Large intestine (tissue), 3 donors: ENCODE measurements around the gene POLR2J2. TPM values are rescaled to one million over a fixed set of nuclear protein-coding genes. Genes with fewer than 3 reads are reported as not detected.
"Not testable (repeated sequence)": the region's sequence is repeated elsewhere in the genome, so short reads cannot be mapped to it uniquely, and the experiment has no call there.

Experiments
- DNase-seq, 2 donors: peaks; one replicate each; pipeline versions ENCODE4 v3.0.0 to v3.0.0-alpha.2; 2013
- H3K27ac ChIP-seq: one replicate; pipeline ENCODE4 v1.5.1; 2013; ENCODE audit warnings: low read length
- H3K27me3 ChIP-seq: 2 replicates; pipeline ENCODE4 v1.6.1; 2013; ENCODE audit warnings: low read length; ENCODE audit not compliant: control insufficient read depth, insufficient read depth
- H3K36me3 ChIP-seq: 2 replicates; pipeline ENCODE4 v1.6.1; 2013; ENCODE audit warnings: low read length; ENCODE audit not compliant: control insufficient read depth, insufficient read depth
- H3K4me1 ChIP-seq: one replicate; pipeline ENCODE4 v1.6.1; 2013; ENCODE audit warnings: low read length; ENCODE audit not compliant: control insufficient read depth, insufficient read depth
- H3K4me3 ChIP-seq: one replicate; pipeline ENCODE4 v1.5.1; 2013; ENCODE audit warnings: low read length
- H3K9me3 ChIP-seq: one replicate; pipeline ENCODE4 v1.6.1; 2013; ENCODE audit warnings: mild to moderate bottlenecking, low read depth, low read length, moderate library complexity; ENCODE audit not compliant: control insufficient read depth
- WGBS: methylation state at CpG from one replicate; pipeline ENCODE4 v1.1.5; 2013; ENCODE audit warnings: low lambda C conversion rate; ENCODE audit not compliant: insufficient coverage; 5-methylcytosine and 5-hydroxymethylcytosine counted together
- polyA plus RNA-seq: library from polyadenylated mRNA; unstranded; fragments of 120-200 nt; gene quantifications from one replicate; pipeline ENCODE4 v1.2.1, GENCODE V29; 2013

The POLR2J2 gene
- polyA plus RNA-seq, 1 donor = 4.4 TPM

DNA sequence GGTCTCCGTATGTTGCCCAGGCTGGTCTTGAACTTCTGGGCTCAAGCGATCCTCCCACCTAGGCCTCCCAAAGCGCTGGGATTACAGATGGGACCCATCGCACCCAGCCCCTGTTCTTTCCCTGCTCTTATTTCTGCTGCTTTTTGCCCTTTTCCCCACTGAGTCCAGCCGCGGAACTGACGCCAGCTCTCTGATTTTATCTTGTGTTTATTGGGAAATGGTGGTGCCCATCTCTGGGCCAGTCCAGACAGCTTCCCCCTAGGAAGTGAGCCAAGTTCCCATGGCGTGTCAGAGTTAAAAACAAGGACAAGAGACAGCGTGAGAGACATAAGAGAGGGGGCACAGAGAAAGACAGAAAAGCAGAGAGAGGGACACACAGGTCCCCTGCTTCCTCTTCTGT, 40.8 kb downstream of the POLR2J2 start:
- DNase-seq, H3K4me3 ChIP-seq, H3K4me1 ChIP-seq, H3K27ac ChIP-seq, H3K9me3 ChIP-seq, H3K36me3 ChIP-seq, H3K27me3 ChIP-seq: not testable (repeated sequence)
- WGBS = no CpG with 5 or more reads among the region's 9 CpGs

DNA sequence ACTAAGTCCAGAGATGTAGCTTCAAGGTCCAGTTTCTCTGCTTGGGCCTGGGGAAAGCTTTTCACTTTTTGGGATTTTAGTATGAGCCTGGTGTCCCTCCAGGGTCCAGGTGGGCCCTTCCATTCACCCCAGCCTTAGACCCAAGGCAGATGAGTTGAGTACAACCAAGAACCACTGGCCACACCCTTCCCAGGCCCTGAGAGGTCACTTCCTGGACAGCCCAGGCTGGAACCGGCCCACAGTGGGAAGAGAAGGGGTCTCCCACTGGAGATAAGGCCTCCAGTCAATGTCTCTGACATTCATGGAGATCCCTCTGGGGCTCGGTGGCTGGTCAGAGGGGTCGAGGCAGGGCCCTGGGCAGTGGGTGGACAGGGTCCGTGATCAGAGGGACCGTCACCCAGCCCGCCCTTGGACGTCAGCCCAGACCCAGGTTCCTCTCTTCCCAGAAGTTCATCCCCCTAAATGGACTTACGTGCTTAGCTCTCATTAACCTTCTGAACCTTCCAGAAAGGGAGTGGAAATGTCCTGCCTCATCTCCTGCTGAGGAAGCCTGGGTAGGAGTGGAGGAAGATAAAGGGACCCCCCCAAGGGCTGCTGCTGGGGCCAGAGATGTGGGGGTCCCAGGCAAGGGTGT, 44.1 kb downstream of the POLR2J2 start:
- no CpG with 5 or more reads among the region's 8 CpGs for WGBS
- H3K4me1 ChIP-seq, DNase-seq: not testable (repeated sequence)

DNA sequence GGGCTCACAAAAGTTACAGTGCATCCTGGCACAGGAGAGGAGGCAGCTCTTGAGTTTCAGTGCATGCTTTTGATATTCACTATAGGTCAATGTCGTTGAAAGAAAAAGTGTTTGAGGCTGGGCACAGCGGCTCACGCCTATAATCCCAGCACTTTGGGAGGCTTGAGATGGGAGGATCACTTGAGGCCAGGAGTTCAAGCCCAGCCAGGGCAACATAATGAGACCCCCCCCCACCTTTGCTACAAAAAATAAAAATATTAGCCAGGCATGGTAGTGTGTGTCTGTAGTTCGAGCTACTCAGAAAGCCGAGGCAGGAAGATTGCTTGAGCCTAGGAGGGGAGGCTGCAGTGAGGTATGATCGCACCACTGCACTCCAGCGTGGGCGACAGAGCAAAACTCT, 53.3 kb downstream of the POLR2J2 start:
- not testable (repeated sequence) for H3K4me3 ChIP-seq, H3K27ac ChIP-seq, H3K9me3 ChIP-seq, H3K36me3 ChIP-seq, DNase-seq, H3K4me1 ChIP-seq, H3K27me3 ChIP-seq
- no CpG with 5 or more reads among the region's 8 CpGs for WGBS

More for the DNA sequence above, 44.1 kb downstream of the POLR2J2 start:
- not testable (repeated sequence) for H3K27ac ChIP-seq, H3K27me3 ChIP-seq, H3K36me3 ChIP-seq, H3K9me3 ChIP-seq, H3K4me3 ChIP-seq

DNA sequence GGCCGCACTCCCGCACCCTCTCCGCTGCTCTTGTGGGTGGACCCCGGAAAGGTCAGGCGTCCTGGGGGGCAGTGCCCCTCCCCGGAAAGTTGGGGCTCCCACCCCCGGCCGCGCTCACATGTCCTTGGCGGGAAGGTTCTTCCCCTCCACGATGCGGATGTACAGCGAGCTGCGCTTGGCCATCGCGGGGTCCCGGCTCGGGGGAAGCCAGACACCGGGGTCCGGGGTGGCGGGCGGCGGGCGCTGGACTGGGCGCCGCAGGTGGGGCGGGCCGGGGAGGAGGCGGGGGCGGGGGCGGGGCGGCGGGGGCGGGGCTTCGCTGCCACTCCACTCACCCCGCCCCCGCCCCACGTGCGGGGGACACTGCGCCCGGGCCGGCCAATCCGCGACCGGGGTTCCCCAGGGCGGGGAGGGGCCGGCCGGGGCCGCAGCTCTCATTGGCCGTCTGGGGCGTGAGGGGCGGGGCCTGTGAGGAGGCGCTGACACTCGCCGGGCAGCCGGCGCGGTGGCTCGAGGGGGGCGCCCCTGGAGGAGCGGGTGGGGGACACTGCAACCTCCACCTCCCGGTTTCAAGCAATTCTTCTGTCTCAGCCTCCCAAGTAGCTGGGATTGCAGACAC, 54.8 kb downstream of the POLR2J2 start, which contains the start of gene RASA4:
RASA4 (minus strand) TSS at position 250 of the 619 bp plus-strand sequence; CDS start at position 183, 67 bp downstream.
- H3K36me3 ChIP-seq = not testable (repeated sequence)
- peak within 1 kb of the TSS; percentile 32 for H3K4me3 ChIP-seq

More for the DNA sequence above, 54.8 kb downstream of the POLR2J2 start, which contains the start of gene RASA4:
- not testable (repeated sequence) for H3K27ac ChIP-seq, H3K4me1 ChIP-seq, H3K27me3 ChIP-seq, H3K9me3 ChIP-seq
- no CpG with 5 or more reads among the region's 62 CpGs for WGBS
- DNase-seq = peak; percentile 7 to 9

Other genes with a start within 250 kb of the POLR2J2 start
- 9.9 TPM for gene ORAI2, start 238.1 kb downstream of the POLR2J2 start, polyA plus RNA-seq
- 10.5 TPM for gene ALKBH4, start 206.8 kb downstream of the POLR2J2 start, polyA plus RNA-seq
- 11.2 TPM for gene LRWD1, start 206.7 kb downstream of the POLR2J2 start, polyA plus RNA-seq
- 50.7 TPM for gene POLR2J, start 192.7 kb downstream of the POLR2J2 start, polyA plus RNA-seq
- gene RASA4B, start 153.9 kb downstream of the POLR2J2 start, polyA plus RNA-seq = 14.2 TPM
- 17.0 TPM for gene UPK3BL2, start 128.0 kb downstream of the POLR2J2 start, polyA plus RNA-seq
- 3.2 TPM for gene SPDYE2, start 120.4 kb downstream of the POLR2J2 start, polyA plus RNA-seq
- gene POLR2J3, start 99.1 kb downstream of the POLR2J2 start, polyA plus RNA-seq = 40.4 TPM
- 30.1 TPM for gene RASA4, start 54.9 kb downstream of the POLR2J2 start, polyA plus RNA-seq
- gene UPK3BL1, start 28.9 kb downstream of the POLR2J2 start, polyA plus RNA-seq = 33.0 TPM
- 1.0 TPM for gene SPDYE2B, start 21.3 kb downstream of the POLR2J2 start, polyA plus RNA-seq
- gene FAM185A, start 77.3 kb upstream of the POLR2J2 start, polyA plus RNA-seq = 7.4 TPM
- gene LRRC17, start 241.3 kb upstream of the POLR2J2 start, polyA plus RNA-seq = 30.2 TPM